ENCODE results near the gene PRPF19. TPM values are rescaled to one million over a fixed set of nuclear protein-coding genes. Genes with fewer than 3 reads are reported as not detected.

Gene PRPF19
- total and polyA plus RNA-seq, 2 of the 8 experiments (the other 6 are each of a cell fraction or from before 2014, with no cell fraction given), result 107 to 141 TPM

DNA sequence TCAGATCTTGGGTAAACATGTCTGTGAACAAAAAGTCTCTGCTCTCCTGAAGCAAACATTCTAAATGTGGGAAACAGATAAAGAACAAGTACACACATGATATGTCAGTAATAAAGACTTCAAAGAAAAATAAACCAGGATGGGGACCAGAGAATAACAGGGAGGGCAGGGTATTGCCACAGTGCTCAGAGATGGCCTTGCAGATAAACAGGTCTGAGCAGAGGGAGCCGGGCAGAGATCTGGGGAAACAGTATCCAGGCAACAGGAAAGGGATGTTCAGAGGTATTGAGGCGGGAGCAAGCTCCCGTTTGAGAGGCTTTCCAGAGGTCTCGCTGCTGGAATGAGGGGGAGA lies 61.5 kb downstream of the PRPF19 start:
- ChIA-PET CTCF (ENCODE audit: partially characterized antibody) (interaction anchor here (0.8 to 9.1 kb wide), 5 partner anchors 9 to 70 kb away, joined by 3 to 78 read pairs (median 4); no protein-coding TSS in a partner anchor), POLR2A (ENCODE audit: partially characterized antibody) (interaction anchor here (1.1 kb wide), 1 partner anchor 54 kb away, joined by 3 read pairs; no protein-coding TSS in a partner anchor)
- peaks cover 0 to 21% (median 7%) of the 10 kb centered on the region in 4 experiments; a peak in 6 of 7 replicates for H3K4me1 ChIP-seq (replicated peaks in 1 of 4; ENCODE audit: control insufficient read depth in 3 of 4, insufficient read depth in 4 of 4, low read length in 3 of 4)
- no peak overlapping the region for H2AFZ ChIP-seq (ENCODE audit: low read length)
- no peak overlapping the region for H3K4ac ChIP-seq (replicated peaks; ENCODE audit: insufficient read length, low read depth, low read length)
- H3K14ac ChIP-seq (ENCODE audit: insufficient read length), result no peak overlapping the region
- no peak for DNase-seq (ENCODE audit: low read depth in 1 of 2, low spot score in 2 of 2)
- H3K18ac ChIP-seq (ENCODE audit: extremely low read depth, low read length), result no peak overlapping the region
- H3K79me1 ChIP-seq (ENCODE audit: low read depth, low read length), result peaks cover 6% of the 10 kb centered on the region
- no peak overlapping the region for H2AK5ac ChIP-seq (ENCODE audit: low read depth, low read length)
- no peak overlapping the region for H2BK15ac ChIP-seq (ENCODE audit: low read length)
- no peak overlapping the region for H2BK120ac ChIP-seq (replicated peaks; ENCODE audit: low read depth, low read length)
- no peak overlapping the region for H4K8ac ChIP-seq (ENCODE audit: extremely low read depth, insufficient read depth, low read length)
- no peak overlapping the region for H2BK20ac ChIP-seq (ENCODE audit: low read length)
- peaks cover 11% of the 10 kb centered on the region; the same call in 1 of the 2 replicates for H3K23me2 ChIP-seq (ENCODE audit: low read depth, low read length)
- FAIRE-seq, result no peak
- H4K20me1 ChIP-seq (replicated peaks in 1 of 2; ENCODE audit: control insufficient read depth in 1 of 2, insufficient read depth in 2 of 2, low read length in 2 of 2), result peaks cover 2 to 11% of the 10 kb centered on the region in 2 experiments
- H2BK5ac ChIP-seq (ENCODE audit: low read depth, low read length), result no peak overlapping the region
- peak overlapping the region in 1 of 2 experiments; percentile 99; a peak in 2 of 4 replicates for H3K4me2 ChIP-seq (ENCODE audit: insufficient read depth in 1 of 2, low read depth in 2 of 2, low read length in 2 of 2)
- no peak overlapping the region for H3K27ac ChIP-seq (ENCODE audit: low read depth, low read length)
- no peak overlapping the region for H2BK12ac ChIP-seq (ENCODE audit: low read depth, low read length)
- WGBS, 2 experiments (ENCODE audit: extremely low coverage in 1 of 2, insufficient coverage in 1 of 2, insufficient read length in 1 of 2, insufficient replicate concordance in 2 of 2, low coverage in 1 of 2, low lambda C conversion rate in 2 of 2, missing lambda C conversion rate in 1 of 2), result 92% methylated on average over 4 of the region's 4 CpGs; no CpG with 5 or more reads in 1 of the 2 experiments
- no peak overlapping the region for H4K5ac ChIP-seq (ENCODE audit: insufficient read length, low read depth, low read length)
- H3K9me3 ChIP-seq (ENCODE audit: insufficient read depth in 2 of 2, low read depth in 1 of 2, low read length in 1 of 2), result no peaks in the 10 kb centered on the region
- H4K91ac ChIP-seq (replicated peaks; ENCODE audit: insufficient read length, low read length), result no peak overlapping the region
- H3K27me3 ChIP-seq (replicated peaks in 1 of 4; ENCODE audit: control insufficient read depth in 3 of 4, extremely low read depth in 1 of 4, insufficient read depth in 3 of 4, low read length in 3 of 4), result no peaks in the 10 kb centered on the region
- H3K9ac ChIP-seq (replicated peaks in 1 of 4; ENCODE audit: extremely low read depth in 1 of 4, low read depth in 3 of 4, low read length in 3 of 4), result no peak overlapping the region
- H3K36me3 ChIP-seq (ENCODE audit: control insufficient read depth in 2 of 4, insufficient read depth in 4 of 4, low read length in 3 of 4), result peaks cover 7 to 19% (median 9%) of the 10 kb centered on the region in 4 experiments
- H3K79me2 ChIP-seq (ENCODE audit: control insufficient read depth in 1 of 2, insufficient read depth in 2 of 2, low read length in 2 of 2), result peaks cover 19 to 41% of the 10 kb centered on the region in 2 experiments
- H3K4me3 ChIP-seq (ENCODE audit: extremely low read depth in 1 of 4, insufficient read depth in 2 of 4, low read depth in 3 of 4, low read length in 4 of 4), result peak overlapping the region in 1 of 4 experiments; percentile 79; a peak in 2 of 8 replicates
- no peak overlapping the region for H3K23ac ChIP-seq (ENCODE audit: insufficient read length)
- no peak overlapping the region for H3K56ac ChIP-seq (replicated peaks; ENCODE audit: insufficient read length, low read depth, low read length)
- TF ChIP-seq SAP30 (IDR thresholded peaks at IDR 0.05; ENCODE audit: insufficient read depth, insufficient replicate concordance, low read length), result no peak
- TF ChIP-seq TEAD4 (IDR thresholded peaks at IDR 0.05; ENCODE audit: low read depth, low read length), result no peak
- TF ChIP-seq SIX5 (IDR thresholded peaks at IDR 0.05; ENCODE audit: low read depth, low read length), result no peak
- TF ChIP-seq NANOG (IDR thresholded peaks at IDR 0.05; ENCODE audit: insufficient read depth, low read depth, low read length, poor library complexity, severe bottlenecking), result no peak
- TF ChIP-seq CREB1 (IDR thresholded peaks at IDR 0.05), result no peak
- no peak for TF ChIP-seq HDAC6 (IDR thresholded peaks at IDR 0.05; ENCODE audit: low read depth, low read length)
- TF ChIP-seq CEBPB (IDR thresholded peaks at IDR 0.05; ENCODE audit: low read depth, low read length), result no peak
- TF ChIP-seq TCF12 (IDR thresholded peaks at IDR 0.05; ENCODE audit: low read depth, low read length), result no peak
- no peak for TF ChIP-seq SUZ12 (IDR thresholded peaks at IDR 0.05; ENCODE audit: low read length)
- no peak for TF ChIP-seq JUND (IDR thresholded peaks at IDR 0.05; ENCODE audit: low read length)
- no peak for TF ChIP-seq HDAC2 (IDR thresholded peaks at IDR 0.05; ENCODE audit: borderline replicate concordance in 1 of 2, low read depth in 2 of 2, low read length in 2 of 2)
- no peak for TF ChIP-seq KDM1A (IDR thresholded peaks at IDR 0.05; ENCODE audit: borderline replicate concordance, low read length)
